Keratinocyte (primary cell): Measurements from ENCODE around the gene PCIF1. TPM values are rescaled to one million over a fixed set of nuclear protein-coding genes. Genes with fewer than 3 reads are reported as not detected.

Experiments used
- DNase-seq: peaks from one replicate; pipeline ENCODE4 v3.0.0-alpha.2; 2011; ENCODE audit warnings: low read depth, missing footprints, low spot score
- FAIRE-seq: peaks from 2 replicates; lab custom pipeline; 2011; peaks lifted over from hg19 to GRCh38; lab: Jason Lieb, UNC
- H2AFZ ChIP-seq: 2 replicates; pipeline ENCODE4 v1.6.0; 2012; ENCODE audit warnings: low read length, control low read depth, inconsistent platforms; ENCODE audit not compliant: control insufficient read depth
- H3K27ac ChIP-seq: 2 replicates; pipeline ENCODE4 v1.5.1; 2011; ENCODE audit warnings: low read length; ENCODE audit not compliant: control insufficient read depth, insufficient read depth
- H3K27me3 ChIP-seq: 3 replicates; pipeline ENCODE4 v1.6.0; 2011; ENCODE audit warnings: low read length; ENCODE audit not compliant: control insufficient read depth, insufficient read depth; ENCODE audit errors: extremely low read depth
- H3K36me3 ChIP-seq, 2 experiments: 2 replicates in 1 of 2; 3 replicates in 1 of 2; pipeline ENCODE4 v1.5.1; 2011; ENCODE audit warnings: low read length in 2 of 2, mild to moderate bottlenecking in 1 of 2; ENCODE audit not compliant: control insufficient read depth in 2 of 2, insufficient read depth in 2 of 2; ENCODE audit errors: extremely low read depth in 1 of 2
- H3K4me1 ChIP-seq: 3 replicates; pipeline ENCODE4 v1.5.1; 2011; ENCODE audit warnings: low read length; ENCODE audit not compliant: control insufficient read depth, insufficient read depth; ENCODE audit errors: extremely low read depth
- H3K4me2 ChIP-seq: 3 replicates; pipeline ENCODE4 v1.6.0; 2011; ENCODE audit warnings: low read depth, low read length; ENCODE audit not compliant: control insufficient read depth, insufficient read depth; ENCODE audit errors: extremely low read depth
- H3K4me3 ChIP-seq, 3 experiments: fragments of 200-600 bp in 1 of 3; sonication (generic) in 1 of 3; 2 replicates in 2 of 3; 3 replicates in 1 of 3; pipeline ENCODE4 v1.5.1; 2011 to 2016; ENCODE audit warnings: low read length in 3 of 3, mild to moderate bottlenecking in 3 of 3, control low read depth in 2 of 3, inconsistent platforms in 1 of 3, low read depth in 1 of 3, mixed read lengths in 1 of 3, mixed run types in 1 of 3, moderate library complexity in 1 of 3; ENCODE audit not compliant: control insufficient read depth in 2 of 3, insufficient read depth in 2 of 3; ENCODE audit errors: extremely low read depth in 1 of 3
- H3K79me2 ChIP-seq: 2 replicates; pipeline ENCODE4 v1.6.0; 2012; ENCODE audit warnings: low read length; ENCODE audit not compliant: control insufficient read depth, insufficient read depth
- H3K9ac ChIP-seq: 3 replicates; pipeline ENCODE4 v1.6.0; 2011; ENCODE audit warnings: low read length; ENCODE audit not compliant: control insufficient read depth, insufficient read depth; ENCODE audit errors: extremely low read depth
- H3K9me1 ChIP-seq: 3 replicates; pipeline ENCODE4 v1.6.0; 2011; ENCODE audit warnings: low read length; ENCODE audit not compliant: control insufficient read depth, insufficient read depth; ENCODE audit errors: extremely low read depth
- H3K9me3 ChIP-seq: 2 replicates; pipeline ENCODE4 v1.5.1; 2012; ENCODE audit warnings: low read depth, low read length; ENCODE audit not compliant: control insufficient read depth
- H4K20me1 ChIP-seq: 3 replicates; pipeline ENCODE4 v1.6.0; 2011; ENCODE audit warnings: low read length; ENCODE audit not compliant: control insufficient read depth, insufficient read depth; ENCODE audit errors: extremely low read depth
- EZH2 ChIP-seq: IDR thresholded peaks from one replicate; pipeline ENCODE4 v1.6.1; 2012; ENCODE audit warnings: inconsistent platforms, mild to moderate bottlenecking, low read length, moderate library complexity
- dilution Hi-C: fragments of 300-500 bp; cut with MboI; formaldehyde crosslinking; loops from one replicate; pipeline ENCODE4 v1.7.0; 2020; ENCODE audit warnings: low sequenced_read_pairs; ENCODE audit not compliant: extremely low pct_ligation_motif_present
- polyA plus RNA-seq, 5 experiments: library from polyadenylated mRNA; depleted of rRNA in 3 of 5; stranded (reverse) in 3 of 5; stranded (forward) in 1 of 5; unstranded in 1 of 5; fragments of >200 nt; gene quantifications; 1 replicate in 1 of 5; 2 replicates in 3 of 5; 3 replicates in 1 of 5; pipeline versions ENCODE4 v1.2.1 to v1.2.3, GENCODE V29; 2011 to 2012; ENCODE audit warnings: missing spikeins in 2 of 5, low read depth in 1 of 5, low replicate concordance in 1 of 5
- TF ChIP-seq, protein P1 (sequence below), 3 experiments: IDR thresholded peaks in 1 of 3; conservative IDR thresholded peaks in 1 of 3; optimal IDR thresholded peaks in 1 of 3; 2 replicates in 2 of 3; 3 replicates in 1 of 3; pipeline versions ENCODE3 to v1.5.1; 2011; ENCODE audit warnings: low read length in 3 of 3, mild to moderate bottlenecking in 3 of 3, moderate library complexity in 2 of 3, control low read depth in 1 of 3, inconsistent platforms in 1 of 3; ENCODE audit not compliant: insufficient read depth in 2 of 3; ENCODE audit errors: extremely low read depth in 1 of 3

PCIF1 gene
- polyA plus RNA-seq, 1 donor (not counting 4 experiments of a cell fraction or from before 2014, with no cell fraction given) = 7.0 TPM

DNA sequence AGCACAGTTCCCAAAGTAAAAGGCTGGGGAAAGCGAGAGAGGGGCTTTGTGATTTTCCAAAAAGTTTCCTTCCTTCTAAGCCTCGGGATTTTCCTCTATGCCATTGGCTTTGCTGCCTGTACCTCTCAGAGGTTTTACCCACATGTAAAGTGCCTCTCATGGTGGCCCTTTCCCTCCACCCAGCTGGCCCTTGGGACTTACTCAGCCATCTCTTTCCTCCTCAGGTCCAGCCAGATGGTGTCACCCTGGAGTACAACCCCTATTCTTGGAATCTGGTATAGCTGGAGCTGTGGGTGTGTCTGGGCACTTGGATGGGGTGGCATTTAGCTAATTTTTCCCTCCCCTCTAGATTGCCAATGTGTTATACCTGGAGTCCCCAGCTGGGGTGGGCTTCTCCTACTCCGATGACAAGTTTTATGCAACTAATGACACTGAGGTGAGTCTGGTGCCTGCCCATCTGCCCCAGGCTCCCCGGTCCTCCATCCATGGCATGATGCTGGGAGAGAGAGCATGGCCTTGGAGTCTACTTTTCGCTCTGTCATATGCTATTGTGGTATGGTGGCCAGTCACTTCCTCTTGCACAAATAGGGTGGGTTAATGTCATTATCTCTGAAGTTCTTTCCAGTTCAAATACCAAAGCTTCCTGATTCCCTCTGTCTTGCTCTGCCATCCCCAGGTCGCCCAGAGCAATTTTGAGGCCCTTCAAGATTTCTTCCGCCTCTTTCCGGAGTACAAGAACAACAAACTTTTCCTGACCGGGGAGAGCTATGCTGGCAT is 42.2 kb upstream of the PCIF1 start:
- H2AFZ ChIP-seq = no peak overlapping the region
- no peak for FAIRE-seq
- H3K27me3 ChIP-seq = no peaks in the 10 kb centered on the region
- H3K9me3 ChIP-seq = no peaks in the 10 kb centered on the region
- dilution Hi-C loops = no loop called here
- peaks cover 7 to 14% of the 10 kb centered on the region in 2 experiments for H3K36me3 ChIP-seq
- DNase-seq = no peak
- H3K79me2 ChIP-seq = no peaks in the 10 kb centered on the region
- no peaks in the 10 kb centered on the region for H3K9me1 ChIP-seq
- TF ChIP-seq, protein P1, sequence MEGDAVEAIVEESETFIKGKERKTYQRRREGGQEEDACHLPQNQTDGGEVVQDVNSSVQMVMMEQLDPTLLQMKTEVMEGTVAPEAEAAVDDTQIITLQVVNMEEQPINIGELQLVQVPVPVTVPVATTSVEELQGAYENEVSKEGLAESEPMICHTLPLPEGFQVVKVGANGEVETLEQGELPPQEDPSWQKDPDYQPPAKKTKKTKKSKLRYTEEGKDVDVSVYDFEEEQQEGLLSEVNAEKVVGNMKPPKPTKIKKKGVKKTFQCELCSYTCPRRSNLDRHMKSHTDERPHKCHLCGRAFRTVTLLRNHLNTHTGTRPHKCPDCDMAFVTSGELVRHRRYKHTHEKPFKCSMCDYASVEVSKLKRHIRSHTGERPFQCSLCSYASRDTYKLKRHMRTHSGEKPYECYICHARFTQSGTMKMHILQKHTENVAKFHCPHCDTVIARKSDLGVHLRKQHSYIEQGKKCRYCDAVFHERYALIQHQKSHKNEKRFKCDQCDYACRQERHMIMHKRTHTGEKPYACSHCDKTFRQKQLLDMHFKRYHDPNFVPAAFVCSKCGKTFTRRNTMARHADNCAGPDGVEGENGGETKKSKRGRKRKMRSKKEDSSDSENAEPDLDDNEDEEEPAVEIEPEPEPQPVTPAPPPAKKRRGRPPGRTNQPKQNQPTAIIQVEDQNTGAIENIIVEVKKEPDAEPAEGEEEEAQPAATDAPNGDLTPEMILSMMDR (optimal IDR thresholded peaks at IDR 0.05 in 1 of 3, IDR thresholded peaks at IDR 0.05 in 1 of 3, conservative IDR thresholded peaks at IDR 0.05 in 1 of 3; ENCODE audit: extremely low read depth in 1 of 3, insufficient read depth in 2 of 3, low read length in 3 of 3) = peak in 1 of 3 experiments; percentile 61
- TF ChIP-seq EZH2 = no peak
- H3K9ac ChIP-seq = peak overlapping the region; percentile 78
- no peaks in the 10 kb centered on the region for H4K20me1 ChIP-seq
- H3K27ac ChIP-seq = no peak overlapping the region
- H3K4me2 ChIP-seq = peak overlapping the region; percentile 88
- peaks cover 13% of the 10 kb centered on the region for H3K4me1 ChIP-seq
- peak overlapping the region; percentile 67 to 87 (median 69) for H3K4me3 ChIP-seq

GRCh38 chr20:45892828-45893500 is 41.5 kb upstream of the PCIF1 start:
- no peaks in the 10 kb centered on the region for H3K27me3 ChIP-seq
- no peak overlapping the region for H3K9ac ChIP-seq
- DNase-seq (no peak), FAIRE-seq (no peak)
- no peaks in the 10 kb centered on the region for H4K20me1 ChIP-seq
- H3K4me3 ChIP-seq = no peak overlapping the region
- H3K36me3 ChIP-seq = peaks cover 9 to 18% of the 10 kb centered on the region in 2 experiments
- no peaks in the 10 kb centered on the region for H3K79me2 ChIP-seq
- H2AFZ ChIP-seq = no peak overlapping the region
- H3K4me1 ChIP-seq = peaks cover 13% of the 10 kb centered on the region
- no peak for TF ChIP-seq EZH2
- TF ChIP-seq, protein P1 (optimal IDR thresholded peaks at IDR 0.05 in 1 of 3, IDR thresholded peaks at IDR 0.05 in 1 of 3, conservative IDR thresholded peaks at IDR 0.05 in 1 of 3; ENCODE audit: extremely low read depth in 1 of 3, insufficient read depth in 2 of 3, low read length in 3 of 3) = no peak
- dilution Hi-C loops = no loop called here
- H3K9me1 ChIP-seq = no peaks in the 10 kb centered on the region
- no peak overlapping the region for H3K4me2 ChIP-seq
- no peak overlapping the region for H3K27ac ChIP-seq
- no peaks in the 10 kb centered on the region for H3K9me3 ChIP-seq
